Body of pancreas (tissue), 4 donors: ENCODE data around the gene FAM117A.

Experiments
- CTCF ChIP-seq, 7 experiments: fragments of 450-650 bp in 4 of 7; fragments of 200-600 bp in 3 of 7; sonication (generic) in 3 of 7; IDR thresholded peaks; one replicate each; pipeline ENCODE4 v1.5.1; 2016 to 2019; ENCODE audit warnings: antibody characterized with exemption in 7 of 7
- POLR2A ChIP-seq, 3 donors: fragments of 450-650 bp; IDR thresholded peaks; one replicate each; pipeline ENCODE4 v1.6.1; 2016; ENCODE audit warnings: antibody characterized with exemption in 3 of 3, mild to moderate bottlenecking in 2 of 3

DNA sequence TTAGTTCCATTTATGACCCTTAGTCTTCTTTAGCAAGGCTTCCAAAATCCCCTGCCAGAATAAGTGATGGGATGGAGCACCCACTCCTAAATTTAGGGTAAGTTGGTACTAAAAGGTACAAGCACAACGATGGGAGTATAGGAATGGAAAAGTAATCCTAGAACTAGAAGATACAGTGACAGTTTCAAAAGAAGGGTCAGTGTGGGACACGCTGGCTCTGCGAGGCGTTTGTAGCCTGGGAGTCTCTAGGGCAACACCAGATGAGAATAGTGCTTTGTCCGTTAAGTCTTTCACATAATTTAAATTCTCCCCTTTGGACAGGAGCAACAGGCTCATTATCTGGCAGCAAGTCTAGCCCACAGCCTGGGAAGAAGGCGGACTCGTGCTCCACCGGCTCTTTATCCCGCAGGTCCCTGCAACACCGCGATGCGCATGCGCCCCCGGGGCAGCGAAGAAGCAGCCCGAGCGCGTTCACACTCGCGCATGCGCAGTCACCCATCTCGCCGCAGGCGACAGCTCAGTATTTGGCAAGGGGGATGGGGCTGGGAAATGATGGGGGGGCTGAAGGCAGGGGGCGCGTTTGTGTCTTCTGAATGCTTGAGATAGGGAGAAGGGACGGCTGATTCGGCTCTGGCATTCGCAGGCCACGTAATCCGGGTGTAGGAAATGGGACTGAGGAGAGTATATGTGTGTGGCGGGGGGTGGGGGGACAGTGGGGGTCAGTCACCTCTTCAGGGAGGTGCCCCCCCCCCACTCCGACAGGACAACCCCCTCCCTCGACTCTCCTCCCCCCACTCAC, 86.6 kb downstream of the FAM117A start:
- TF ChIP-seq CTCF (IDR thresholded peaks at IDR 0.05) (peak in 2 of 7 experiments; percentile 8 to 11), POLR2A (IDR thresholded peaks at IDR 0.05) (no peak)
